ENCODE results near the gene NTSR1. TPM values are rescaled to one million over a fixed set of nuclear protein-coding genes. Genes with fewer than 3 reads are reported as not detected.
A peak's percentile ranks its signal among the peaks of the same experiment; 100 is the strongest.

Gene NTSR1
- total RNA-seq, 2 donors from 2014 or later, result not detected

GRCh38 chr20:62738025-62738881, 29.6 kb downstream of the NTSR1 start:
- ATAC-seq (replicated peaks), result no peak
- Mint-ChIP-seq H3K9me3 (no peaks in the 10 kb centered on the region), H3K4me3 (no peak overlapping the region), H3K4me1 (peaks cover 13% of the 10 kb centered on the region), H3K27me3 (no peaks in the 10 kb centered on the region), H3K36me3 (ENCODE audit: low read depth) (no peaks in the 10 kb centered on the region), H3K27ac (no peak overlapping the region)

DNA sequence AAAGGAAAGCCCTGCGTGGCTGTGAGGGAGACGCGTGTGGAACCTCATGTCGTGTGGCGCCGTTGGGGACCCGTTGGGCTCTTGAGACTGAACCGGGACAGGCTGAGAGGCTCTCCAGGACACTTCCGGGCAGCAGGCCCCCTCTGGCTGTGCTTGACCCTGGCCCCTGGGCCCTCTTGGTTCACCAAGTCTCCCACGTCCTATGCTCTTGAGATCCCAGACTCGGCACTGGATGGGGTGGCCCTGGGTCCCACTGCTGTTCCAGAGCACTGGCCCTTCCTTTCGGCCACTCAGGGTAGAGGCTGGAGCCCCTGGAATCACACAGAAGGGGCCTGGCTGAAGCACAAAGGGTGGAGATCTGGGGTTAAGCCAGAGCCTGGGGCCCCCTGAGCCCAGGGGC, 30.4 kb downstream of the NTSR1 start:
- no peaks in the 10 kb centered on the region for H3K36me3 Mint-ChIP-seq (ENCODE audit: low read depth)
- H3K9me3 Mint-ChIP-seq, result no peaks in the 10 kb centered on the region
- H3K27me3 Mint-ChIP-seq, result no peaks in the 10 kb centered on the region
- ATAC-seq (replicated peaks), result no peak
- H3K27ac Mint-ChIP-seq, result no peak overlapping the region
- H3K4me3 Mint-ChIP-seq, result peak overlapping the region; percentile 75
- H3K4me1 Mint-ChIP-seq, result peaks cover 12% of the 10 kb centered on the region

DNA sequence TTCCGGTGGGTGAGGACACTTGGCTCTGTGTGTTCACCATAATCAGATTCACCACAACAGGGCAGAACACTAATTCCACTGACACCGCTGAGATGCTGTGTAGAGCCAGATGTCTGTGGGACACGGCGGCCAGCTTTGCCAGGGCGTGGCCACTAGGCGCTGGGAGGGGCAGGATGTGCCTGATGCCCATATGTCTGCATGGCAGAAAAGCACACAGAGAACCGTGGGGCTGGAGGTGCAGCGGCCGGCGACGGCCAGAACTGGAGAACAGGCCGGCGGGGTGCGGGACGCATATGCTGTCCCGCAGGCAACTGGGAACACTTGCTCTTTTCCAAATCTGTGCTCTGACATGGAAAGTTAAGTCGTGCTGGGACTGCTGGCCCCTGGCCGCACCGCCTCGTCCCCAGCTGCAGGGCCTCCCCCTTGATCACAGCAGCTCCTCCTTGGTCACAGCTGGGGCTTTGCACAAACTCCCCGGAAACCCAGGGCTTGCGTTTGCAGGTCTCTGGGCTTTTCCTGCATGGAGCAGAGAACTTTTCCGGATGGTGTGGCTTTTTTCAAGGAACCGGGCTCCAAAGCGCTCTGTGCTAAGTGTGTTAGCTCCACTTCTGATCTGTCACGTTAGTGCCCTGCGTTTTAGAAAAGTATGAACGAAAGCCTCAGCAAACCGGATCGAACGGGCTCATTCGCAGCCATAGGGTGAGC, 31.1 kb downstream of the NTSR1 start:
- peak; percentile 50 for ATAC-seq (replicated peaks)
- H3K4me3 Mint-ChIP-seq, result peak overlapping the region; percentile 75
- H3K27ac Mint-ChIP-seq, result peak overlapping the region; percentile 83
- no peaks in the 10 kb centered on the region for H3K9me3 Mint-ChIP-seq
- no peaks in the 10 kb centered on the region for H3K27me3 Mint-ChIP-seq
- peaks cover 12% of the 10 kb centered on the region for H3K4me1 Mint-ChIP-seq
- no peaks in the 10 kb centered on the region for H3K36me3 Mint-ChIP-seq (ENCODE audit: low read depth)

GRCh38 chr20:62740286-62741141, 31.9 kb downstream of the NTSR1 start:
- Mint-ChIP-seq H3K4me1 (peaks cover 18% of the 10 kb centered on the region), H3K27ac (peak overlapping the region; percentile 83), H3K27me3 (peaks cover 5% of the 10 kb centered on the region), H3K36me3 (ENCODE audit: low read depth) (no peaks in the 10 kb centered on the region), H3K9me3 (no peaks in the 10 kb centered on the region), H3K4me3 (peak overlapping the region; percentile 75)
- peak; percentile 88 for ATAC-seq (replicated peaks)

DNA sequence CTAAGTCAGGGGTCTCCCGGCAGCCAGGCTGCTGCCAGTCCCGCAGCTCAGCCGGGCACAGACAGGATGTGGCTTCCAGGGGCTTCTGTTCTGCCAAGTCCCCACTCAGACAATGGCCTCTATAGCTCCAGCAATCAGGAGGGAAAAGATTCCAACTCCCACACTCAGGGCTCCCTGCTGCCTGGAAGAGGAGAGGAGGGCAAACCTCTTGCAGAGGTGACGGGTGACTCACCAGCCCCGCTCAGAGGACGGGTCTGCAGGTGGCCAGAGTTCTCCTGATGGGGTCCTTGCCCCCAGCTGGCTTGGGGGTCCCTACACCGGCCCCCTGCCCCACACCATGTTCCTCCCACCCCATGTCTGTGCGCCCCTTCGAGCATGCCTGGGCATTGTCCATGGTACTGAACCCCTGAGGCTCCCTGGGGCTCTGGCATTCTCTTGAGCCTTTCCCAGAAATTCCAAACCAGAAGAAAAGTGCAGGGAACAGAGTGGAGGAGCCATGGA, 32.6 kb downstream of the NTSR1 start:
- Mint-ChIP-seq H3K27ac (no peak overlapping the region), H3K4me1 (peaks cover 19% of the 10 kb centered on the region), H3K27me3 (peaks cover 5% of the 10 kb centered on the region), H3K36me3 (ENCODE audit: low read depth) (no peaks in the 10 kb centered on the region), H3K4me3 (peak overlapping the region; percentile 4), H3K9me3 (no peaks in the 10 kb centered on the region)
- ATAC-seq (replicated peaks), result no peak

GRCh38 chr20:62741701-62742491, 33.3 kb downstream of the NTSR1 start:
- peak overlapping the region; percentile 4 for H3K4me3 Mint-ChIP-seq

GRCh38 chr20:62742550-62742949, 33.9 kb downstream of the NTSR1 start:
- H3K4me3 Mint-ChIP-seq, result no peak overlapping the region
- no peaks in the 10 kb centered on the region for H3K36me3 Mint-ChIP-seq (ENCODE audit: low read depth)
- no peak for ATAC-seq (replicated peaks)
- peaks cover 5% of the 10 kb centered on the region for H3K27me3 Mint-ChIP-seq
- no peak overlapping the region for H3K27ac Mint-ChIP-seq
- H3K4me1 Mint-ChIP-seq, result peaks cover 19% of the 10 kb centered on the region
- no peaks in the 10 kb centered on the region for H3K9me3 Mint-ChIP-seq

More at GRCh38 chr20:62741701-62742491, 33.3 kb downstream of the NTSR1 start:
- H3K9me3 Mint-ChIP-seq, result no peaks in the 10 kb centered on the region
- no peaks in the 10 kb centered on the region for H3K36me3 Mint-ChIP-seq (ENCODE audit: low read depth)
- H3K27me3 Mint-ChIP-seq, result peaks cover 5% of the 10 kb centered on the region
- ATAC-seq (replicated peaks), result no peak
- H3K27ac Mint-ChIP-seq, result no peak overlapping the region
- H3K4me1 Mint-ChIP-seq, result peaks cover 19% of the 10 kb centered on the region

DNA sequence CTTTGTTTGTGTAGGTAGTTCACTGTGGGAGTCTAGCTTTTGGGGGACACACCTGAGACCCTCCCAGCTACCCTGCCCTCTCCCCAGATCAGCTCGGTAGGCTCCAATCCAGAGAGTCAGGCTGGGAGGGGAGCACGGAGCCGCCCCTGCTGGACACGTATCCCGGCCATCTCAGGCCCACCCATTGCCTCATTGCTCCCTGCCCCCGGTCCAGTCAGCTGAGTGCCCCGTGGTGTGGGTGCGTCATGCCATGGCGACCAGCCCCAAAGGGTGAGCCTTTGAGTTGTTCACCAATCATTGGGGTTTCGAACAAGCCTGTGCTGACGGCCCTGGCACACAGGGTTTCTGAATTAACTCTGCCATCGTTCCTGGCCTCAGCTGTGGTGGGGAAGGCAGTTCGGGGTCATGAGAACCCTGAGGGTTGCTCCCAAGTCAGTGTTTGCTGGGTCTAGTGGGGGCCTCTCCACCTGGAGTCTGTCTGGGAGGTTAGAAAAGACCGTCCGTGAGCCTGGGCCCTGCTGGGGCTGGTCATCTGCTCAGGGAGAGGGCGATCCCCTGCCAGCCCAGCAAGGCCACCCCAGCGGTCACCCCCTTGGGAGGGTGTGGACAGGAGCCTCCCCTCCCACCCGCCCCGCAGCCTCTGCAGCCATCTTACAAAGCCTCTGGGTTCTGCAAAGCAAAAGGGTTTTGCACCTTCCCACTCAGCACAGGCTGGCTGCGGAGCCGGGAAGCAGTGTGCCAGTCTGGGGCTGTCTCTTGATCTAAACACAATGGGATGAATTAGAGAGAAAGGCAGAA, 34.5 kb downstream of the NTSR1 start:
- Mint-ChIP-seq H3K36me3 (ENCODE audit: low read depth) (no peaks in the 10 kb centered on the region), H3K27me3 (peaks cover 5% of the 10 kb centered on the region), H3K9me3 (no peaks in the 10 kb centered on the region), H3K27ac (no peak overlapping the region), H3K4me3 (no peak overlapping the region), H3K4me1 (peaks cover 19% of the 10 kb centered on the region)
- no peak for ATAC-seq (replicated peaks)

GRCh38 chr20:62743777-62744317, 35.2 kb downstream of the NTSR1 start:
- Mint-ChIP-seq H3K4me1 (peaks cover 19% of the 10 kb centered on the region), H3K4me3 (no peak overlapping the region), H3K9me3 (no peaks in the 10 kb centered on the region), H3K27ac (no peak overlapping the region), H3K27me3 (peaks cover 5% of the 10 kb centered on the region), H3K36me3 (ENCODE audit: low read depth) (no peaks in the 10 kb centered on the region)
- no peak for ATAC-seq (replicated peaks)

GRCh38 chr20:62744741-62745191, 36.1 kb downstream of the NTSR1 start:
- ATAC-seq (replicated peaks), result no peak
- H3K4me3 Mint-ChIP-seq, result no peak overlapping the region
- no peaks in the 10 kb centered on the region for H3K36me3 Mint-ChIP-seq (ENCODE audit: low read depth)
- no peaks in the 10 kb centered on the region for H3K9me3 Mint-ChIP-seq
- H3K4me1 Mint-ChIP-seq, result peaks cover 14% of the 10 kb centered on the region
- peak overlapping the region; percentile 46 for H3K27ac Mint-ChIP-seq
- peaks cover 5% of the 10 kb centered on the region for H3K27me3 Mint-ChIP-seq

DNA sequence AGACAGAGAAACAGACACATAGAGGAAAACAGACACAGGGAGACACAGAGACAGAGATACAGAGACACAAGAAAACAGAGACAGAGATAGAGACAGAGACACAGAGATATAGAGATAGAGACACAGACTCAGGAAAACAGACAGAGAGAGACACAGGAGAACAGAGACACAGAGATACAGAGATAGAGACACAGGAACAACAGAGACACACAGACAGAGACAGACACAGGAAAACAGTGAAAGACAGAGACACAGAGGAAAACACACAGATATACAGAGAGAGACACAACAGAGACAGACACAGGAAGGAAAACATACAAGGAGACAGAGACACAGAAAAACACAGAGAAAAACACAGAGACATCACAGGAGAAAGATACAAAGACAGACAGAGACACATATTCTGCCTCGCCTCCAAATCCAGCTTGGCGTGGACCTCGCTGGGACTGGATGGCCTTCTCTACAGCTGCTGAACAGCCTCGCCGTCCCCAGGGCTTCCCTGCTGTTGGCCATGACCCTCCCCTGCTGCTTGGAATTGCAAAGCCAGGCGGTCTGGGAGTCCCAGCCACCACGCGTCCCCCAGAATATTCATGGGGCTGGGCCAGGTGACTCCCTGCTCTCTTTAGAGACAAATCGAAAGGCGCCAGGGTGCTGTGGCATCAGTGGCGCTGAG, 36.8 kb downstream of the NTSR1 start:
- Mint-ChIP-seq H3K4me1 (peaks cover 8% of the 10 kb centered on the region), H3K27ac (peak overlapping the region; percentile 46), H3K9me3 (no peaks in the 10 kb centered on the region), H3K36me3 (ENCODE audit: low read depth) (no peaks in the 10 kb centered on the region), H3K27me3 (peaks cover 5% of the 10 kb centered on the region), H3K4me3 (no peak overlapping the region)
- no peak for ATAC-seq (replicated peaks)

- Mint-ChIP-seq H3K27ac (no peak overlapping the region), H3K9me3 (no peaks in the 10 kb centered on the region), H3K4me1 (peaks cover 7% of the 10 kb centered on the region), H3K4me3 (no peak overlapping the region), H3K36me3 (ENCODE audit: low read depth) (no peaks in the 10 kb centered on the region), H3K27me3 (peaks cover 5% of the 10 kb centered on the region)
- ATAC-seq (replicated peaks), result no peak
Observed at GRCh38 chr20:62745952-62746288, 37.3 kb downstream of the NTSR1 start.

Data from activated T-helper 17 cell treated with anti-CD3 and anti-CD28 coated beads, Interleukin-2, amount 50 U/mL, for 72 hours (primary cell).